ENCODE results near the gene CIT.

GRCh38 chr12:119829439-119829838 lies 47.7 kb downstream of the CIT start:
- no peak for TF ChIP-seq POLR2A (IDR thresholded peaks at IDR 0.05; ENCODE audit: low read depth, low read length)
- TF ChIP-seq POLR2AphosphoS5 (IDR thresholded peaks at IDR 0.05; ENCODE audit: low read depth, low read length), result no peak
- no peak for TF ChIP-seq TAF1 (IDR thresholded peaks at IDR 0.05; ENCODE audit: low read depth, low read length)
- TF ChIP-seq POU2F2 (IDR thresholded peaks at IDR 0.05; ENCODE audit: low read depth, low read length), result no peak
- TF ChIP-seq PAX5 (IDR thresholded peaks at IDR 0.05; ENCODE audit: insufficient read depth, low read length, severe bottlenecking), result no peak

Data from GM12891 (cell line).